SIG-M5 (cell line): ENCODE data around the gene ANKS1A.
"Not testable (repeated sequence)": the region's sequence is repeated elsewhere in the genome, so short reads cannot be mapped to it uniquely, and the experiment has no call there.

ENCODE experiments used
- DNase-seq: peaks from one replicate; lab custom pipeline; 2025; lab: John Stamatoyannopoulos, UW

Gene ANKS1A

DNA sequence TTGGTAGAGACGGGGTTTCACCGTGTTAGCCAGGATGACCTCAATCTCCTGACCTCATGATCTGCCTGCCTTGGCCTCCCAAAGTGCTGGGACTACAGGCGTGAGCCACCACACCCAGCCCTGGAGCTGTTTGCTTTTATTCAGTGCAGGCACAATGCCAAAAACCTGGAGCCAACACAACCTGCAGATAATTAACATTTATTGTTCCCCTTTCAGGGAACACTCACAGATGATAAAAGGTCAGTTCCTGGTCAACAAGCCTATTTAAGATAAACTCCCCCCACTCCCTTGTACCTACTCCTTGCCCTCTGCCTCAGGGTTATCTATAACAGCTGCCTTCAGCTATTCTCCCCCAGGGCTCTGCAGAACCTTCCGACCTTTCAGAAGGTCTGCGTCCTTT is 218.7 kb downstream of the ANKS1A start:
- not testable (repeated sequence) for DNase-seq

DNA sequence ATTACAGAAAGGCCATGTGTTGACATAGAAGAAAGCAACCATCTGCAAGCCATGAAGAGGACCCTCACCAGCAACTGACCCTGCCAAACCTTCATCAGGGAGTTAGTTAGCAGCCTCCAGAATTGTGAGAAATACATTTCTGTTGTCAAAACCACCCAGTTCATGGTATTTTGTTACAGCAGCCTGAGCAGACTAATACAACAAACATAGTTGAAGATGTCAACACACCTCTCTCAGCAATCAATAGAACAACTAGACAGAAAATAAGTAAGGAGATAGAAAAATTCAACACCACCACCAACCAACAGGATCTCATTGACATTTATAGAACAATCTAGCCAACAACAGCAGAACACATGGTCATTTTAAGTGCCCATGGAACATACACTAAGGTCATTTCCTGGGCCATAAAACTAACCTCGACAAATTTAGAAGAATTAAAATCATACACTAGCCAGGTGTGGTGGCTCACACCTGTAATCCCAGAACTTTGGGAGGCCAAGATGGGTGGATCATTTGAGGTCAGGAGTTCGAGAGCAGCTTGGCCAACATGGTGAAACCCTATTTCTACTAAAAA is 219.3 kb downstream of the ANKS1A start:
- no peak for DNase-seq

DNA sequence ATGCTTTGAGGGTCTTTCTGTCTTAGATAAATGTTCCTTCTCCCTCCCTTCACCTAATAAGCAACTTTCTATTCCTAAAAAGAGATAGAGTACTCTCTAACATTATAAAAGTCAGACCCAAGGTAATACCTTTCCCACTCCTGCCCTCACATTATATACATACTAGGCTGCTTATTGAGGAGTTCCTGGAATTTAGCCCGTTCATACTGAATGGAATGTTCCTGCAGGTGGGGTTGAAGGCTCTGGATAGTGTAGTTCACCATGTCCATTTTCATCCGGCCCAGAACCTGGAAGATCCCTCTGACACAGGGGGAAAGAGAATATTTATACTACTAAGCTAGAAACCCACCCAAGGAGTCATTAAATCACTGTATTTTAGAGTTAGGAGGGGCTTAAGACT is 231.7 kb downstream of the ANKS1A start:
- DNase-seq: no peak

DNA sequence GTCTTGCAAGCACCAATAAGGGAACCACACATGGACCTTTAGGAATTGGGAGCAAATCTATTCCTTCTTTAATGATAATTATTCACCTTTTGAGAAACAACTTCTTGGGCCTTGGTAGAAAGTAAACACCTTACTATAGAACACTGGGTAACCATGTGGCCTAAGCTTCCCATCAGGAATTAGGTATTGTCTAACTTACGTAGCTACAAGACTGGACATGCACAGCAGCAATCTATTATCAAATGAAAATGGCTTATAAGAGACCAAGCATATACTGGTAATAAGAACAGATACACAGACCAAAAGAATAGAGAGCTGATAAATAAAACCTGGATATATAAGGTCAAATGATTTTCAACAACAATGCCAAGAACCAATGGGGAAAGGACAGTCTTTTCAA is 235.3 kb downstream of the ANKS1A start:
- no peak for DNase-seq

DNA sequence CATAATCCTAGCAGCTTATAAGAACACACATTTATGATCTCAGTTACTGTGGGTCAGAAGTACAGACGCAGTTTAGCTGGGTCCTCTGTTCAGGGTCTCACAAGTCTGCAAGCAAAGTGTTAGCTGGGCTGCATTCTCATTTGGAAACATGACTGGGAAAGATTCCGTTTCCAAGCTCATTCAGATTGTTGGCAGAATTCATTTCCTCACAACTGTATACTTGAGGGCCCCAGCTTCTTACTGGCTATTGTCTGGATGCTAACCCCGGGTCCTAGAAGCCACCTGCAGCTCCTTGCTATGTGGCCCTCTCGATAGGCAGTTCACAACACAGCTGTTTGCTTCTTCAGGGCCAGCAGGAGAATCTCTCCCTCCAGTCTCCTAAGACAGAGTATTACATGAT is 239.0 kb downstream of the ANKS1A start:
- DNase-seq: no peak

DNA sequence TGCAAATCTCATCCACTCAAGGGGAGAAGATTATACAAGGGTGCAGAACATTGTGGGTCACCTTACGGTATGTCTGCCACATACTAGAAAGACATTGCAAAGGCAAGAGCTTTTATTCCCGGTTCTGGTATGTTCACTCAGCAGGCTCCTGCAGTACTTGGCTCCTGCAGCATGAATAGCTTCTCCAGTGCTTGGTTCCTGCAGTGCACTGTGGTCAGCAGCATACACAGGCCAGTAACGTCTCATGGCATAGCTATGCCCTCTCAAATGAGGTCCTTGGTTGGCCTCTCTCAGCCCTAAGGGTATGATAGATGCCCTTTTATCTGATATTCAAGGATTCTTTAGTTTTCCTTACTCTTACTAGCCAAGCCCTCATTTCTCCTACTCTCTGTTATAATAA is 239.4 kb downstream of the ANKS1A start:
- no peak for DNase-seq

DNA sequence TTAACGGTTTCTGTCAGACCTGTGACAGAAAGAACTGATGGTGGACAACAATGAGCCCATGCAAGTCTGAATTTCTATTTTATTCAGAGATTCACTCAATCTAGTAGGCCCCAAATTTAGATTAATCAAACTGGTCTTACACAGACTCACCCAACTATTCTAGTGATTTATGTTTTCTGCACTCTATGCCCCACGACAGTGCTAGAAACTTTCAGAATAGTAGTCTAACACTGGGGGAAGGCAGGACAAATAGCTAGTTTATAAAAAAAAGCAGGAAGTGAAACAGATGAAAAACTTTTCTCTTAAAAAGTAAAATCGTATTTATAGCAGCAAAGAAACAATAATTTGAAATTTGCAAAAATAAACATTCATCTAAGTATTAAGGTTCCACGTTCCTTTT is 247.1 kb downstream of the ANKS1A start:
- no peak for DNase-seq

DNA sequence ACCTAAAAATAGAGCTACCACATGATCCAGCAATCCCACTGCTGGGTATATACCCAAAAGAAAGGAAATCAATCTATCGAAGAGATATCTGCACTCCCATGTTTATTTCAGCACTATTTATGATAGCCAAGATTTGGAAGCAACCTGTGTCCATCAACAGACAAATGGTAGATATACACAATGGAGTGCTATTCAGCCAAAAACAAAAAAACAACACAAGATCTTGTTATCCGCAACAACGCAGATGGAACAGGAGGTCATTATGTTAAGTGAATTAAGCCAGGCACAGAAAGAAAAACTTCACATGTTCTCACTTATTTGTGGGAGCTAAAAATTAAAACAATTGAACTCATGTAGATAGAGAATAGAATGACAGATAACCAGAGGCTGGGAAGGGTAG is 249.1 kb downstream of the ANKS1A start:
- DNase-seq: not testable (repeated sequence)

DNA sequence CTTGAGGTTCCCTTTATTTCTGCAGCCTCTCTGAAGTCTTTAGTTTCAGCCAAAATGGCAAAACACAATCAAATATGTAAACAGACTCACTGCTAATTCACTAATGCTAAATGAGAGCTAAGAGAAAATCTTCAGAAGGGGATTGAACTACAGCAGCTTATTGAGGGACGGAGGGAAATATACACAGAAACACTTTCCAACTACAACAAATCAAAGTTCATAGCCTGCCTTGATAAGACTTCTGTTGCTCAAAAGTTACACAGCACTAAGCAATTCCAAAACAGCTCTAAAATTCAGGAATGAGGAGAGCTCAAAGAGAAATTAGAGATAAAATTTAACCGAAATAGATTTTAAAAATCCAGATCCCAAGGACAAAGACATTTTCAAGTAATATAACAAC is 250.4 kb downstream of the ANKS1A start:
- DNase-seq: no peak

DNA sequence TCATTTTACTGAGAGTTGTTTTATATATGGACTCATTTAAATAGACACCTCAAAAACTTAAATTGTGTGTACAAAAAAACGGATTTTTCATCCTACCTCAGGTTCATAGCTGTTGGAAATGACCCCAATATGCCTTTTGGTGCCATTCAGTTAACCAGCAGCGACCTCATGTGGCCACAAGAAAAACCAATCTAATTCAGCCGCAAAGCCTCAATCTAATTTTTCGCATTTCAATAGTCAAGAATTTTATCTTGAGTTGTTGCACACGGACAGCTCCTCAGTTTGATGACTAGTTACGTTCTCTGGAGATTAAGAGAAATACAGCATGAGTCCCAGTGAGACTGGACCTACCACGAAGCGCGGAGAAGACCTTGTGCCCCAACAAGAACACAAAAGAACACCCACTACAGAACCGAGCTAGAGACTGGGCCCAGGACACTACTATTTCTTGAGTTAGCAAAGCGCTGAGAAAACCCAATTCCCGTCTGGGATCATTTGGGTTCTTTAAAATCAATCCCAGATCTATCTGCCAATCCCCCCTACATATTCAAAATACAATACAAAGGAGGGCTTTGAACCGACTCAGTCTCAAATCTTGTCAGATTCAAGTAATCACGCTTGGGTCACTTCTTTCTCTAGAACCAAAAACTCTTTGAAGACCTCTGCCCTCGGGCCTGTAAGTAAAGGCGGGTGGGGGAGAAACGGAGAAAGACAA is 251.0 kb downstream of the ANKS1A start:
- DNase-seq: no peak

DNA sequence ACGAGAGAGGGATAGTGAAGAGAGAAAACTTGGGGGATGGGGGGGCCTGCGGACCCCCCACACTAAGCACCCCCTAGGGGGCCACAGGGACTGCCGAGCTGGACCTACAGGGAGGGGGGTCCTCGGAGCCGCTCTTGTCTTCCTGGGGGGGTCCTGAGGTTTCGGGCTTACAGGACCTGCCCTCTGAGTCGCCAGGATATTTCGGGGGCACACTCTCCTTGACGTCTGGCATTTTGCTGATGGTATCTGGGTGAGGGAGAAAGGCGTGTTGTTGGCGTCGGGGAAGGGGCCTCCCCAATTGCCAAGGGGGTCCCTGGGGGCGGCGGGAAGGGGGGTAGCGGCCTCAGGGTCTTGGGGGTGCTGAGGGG is 251.6 kb downstream of the ANKS1A start:
- DNase-seq: no peak
